HG03064 (cell line): ENCODE data around the gene CA14.
"Not testable (repeated sequence)": the region's sequence is repeated elsewhere in the genome, so short reads cannot be mapped to it uniquely, and the experiment has no call there.

ENCODE experiments used
- ATAC-seq: cut with Tn5 transposase; IDR thresholded peaks from one replicate; pipeline ENCODE4 v1.9.1; 2021; ENCODE audit warnings: low read depth; ENCODE audit not compliant: unreplicated experiment

CA14 gene

GRCh38 chr1:150280138-150280707, 22.6 kb downstream of the CA14 start:
- no peak for ATAC-seq

- ATAC-seq = no peak
These were observed 23.7 kb downstream of the CA14 start for GRCh38 chr1:150281221-150281757.

GRCh38 chr1:150281758-150282557, 24.4 kb downstream of the CA14 start, which contains the start of gene CIART:
Gene CIART (plus strand): TSS chr1:150282554. CDS start chr1:150283268, 714 bp downstream.
- ATAC-seq = peak; percentile 60

GRCh38 chr1:150282558-150282958, 25.0 kb downstream of the CA14 start:
- no peak for ATAC-seq

- ATAC-seq = no peak
These were observed 25.7 kb downstream of the CA14 start for GRCh38 chr1:150283260-150283659.

- ATAC-seq = no peak
These were observed 30.8 kb downstream of the CA14 start for GRCh38 chr1:150288382-150288781.

- ATAC-seq = no peak
These were observed 31.2 kb downstream of the CA14 start for GRCh38 chr1:150288822-150289221.

- peak; percentile 87 for ATAC-seq
These were observed 36.1 kb downstream of the CA14 start, which contains the start of gene MRPS21 for GRCh38 chr1:150293433-150294253. Gene MRPS21 (plus strand): TSS chr1:150293861. CDS start chr1:150294367, 506 bp downstream.

- no peak for ATAC-seq
These were observed 37.9 kb downstream of the CA14 start for GRCh38 chr1:150295476-150295875.

- no peak for ATAC-seq
These were observed 42.1 kb downstream of the CA14 start for GRCh38 chr1:150299716-150300115.

- no peak for ATAC-seq
These were observed 44.8 kb downstream of the CA14 start for GRCh38 chr1:150302338-150302737.

GRCh38 chr1:150302902-150303301, 45.3 kb downstream of the CA14 start:
- no peak for ATAC-seq

GRCh38 chr1:150308585-150308984, 51.0 kb downstream of the CA14 start:
- not testable (repeated sequence) for ATAC-seq

GRCh38 chr1:150309758-150310508, 52.4 kb downstream of the CA14 start:
- ATAC-seq = no peak

GRCh38 chr1:150311762-150312161, 54.2 kb downstream of the CA14 start:
- no peak for ATAC-seq
